Progenitor cell of endocrine pancreas (in vitro differentiated cells): Measurements from ENCODE around the gene TRNT1. TPM values are rescaled to one million over a fixed set of nuclear protein-coding genes. Genes with fewer than 3 reads are reported as not detected.
A peak's percentile ranks its signal among the peaks of the same experiment; 100 is the strongest.

Experiments used
- DNase-seq: peaks from one replicate; pipeline ENCODE4 v3.0.0; 2021; ENCODE audit warnings: low spot score; ENCODE audit not compliant: unreplicated experiment
- H3K27ac Mint-ChIP-seq: 2 replicates; pipeline ENCODE4 v1.8.0; 2021; ENCODE audit warnings: mild to moderate bottlenecking, moderate library complexity, mixed read lengths
- H3K27me3 Mint-ChIP-seq: 2 replicates; pipeline ENCODE4 v1.8.0; 2021; ENCODE audit warnings: mixed read lengths
- H3K36me3 Mint-ChIP-seq: 2 replicates; pipeline ENCODE4 v1.8.0; 2022; ENCODE audit warnings: mixed read lengths; ENCODE audit not compliant: insufficient read depth
- H3K4me1 Mint-ChIP-seq: 2 replicates; pipeline ENCODE4 v1.8.0; 2021; ENCODE audit warnings: low read depth, mixed read lengths
- H3K4me3 Mint-ChIP-seq: 2 replicates; pipeline ENCODE4 v1.8.0; 2021; ENCODE audit warnings: low read depth, mild to moderate bottlenecking, moderate library complexity, mixed read lengths
- H3K9me3 Mint-ChIP-seq: 2 replicates; pipeline ENCODE4 v1.8.0; 2021; ENCODE audit warnings: low read depth, mixed read lengths
- total RNA-seq: library from RNA; stranded (reverse); gene quantifications from 2 replicates; pipeline ENCODE4 v1.2.1, GENCODE V29; 2021
- TF ChIP-seq, protein P1 (sequence below): fragments of 200-600 bp; sonication (generic); IDR thresholded peaks from one replicate; pipeline ENCODE4 v1.5.0; 2021; ENCODE audit warnings: antibody characterized with exemption, mild to moderate bottlenecking; ENCODE audit not compliant: unreplicated experiment

The TRNT1 gene
- total RNA-seq, 1 donor from 2014 or later, result 26.5 TPM

DNA sequence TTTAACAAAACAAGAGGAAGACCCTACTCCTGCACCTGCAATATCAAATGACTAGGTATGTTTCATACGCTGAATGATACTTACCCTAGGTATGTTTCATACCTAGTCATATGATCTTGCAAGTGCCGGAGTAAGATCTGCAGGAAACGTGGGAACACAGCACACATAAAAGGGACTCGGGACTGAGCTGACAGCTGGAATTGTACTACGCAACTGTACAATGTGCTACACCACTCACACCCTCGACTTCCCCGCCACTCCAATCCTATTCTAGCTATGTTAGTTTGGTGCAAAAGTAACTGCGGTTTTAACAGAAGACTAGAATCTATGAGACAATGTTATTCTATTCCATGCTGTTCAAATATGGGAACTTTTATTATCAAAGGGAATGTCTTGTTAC, 30.7 kb downstream of the TRNT1 start:
- DNase-seq, result no peak
- H3K9me3 Mint-ChIP-seq, result no peaks in the 10 kb centered on the region
- no peak overlapping the region for H3K4me3 Mint-ChIP-seq
- H3K4me1 Mint-ChIP-seq, result no peaks in the 10 kb centered on the region
- no peaks in the 10 kb centered on the region for H3K27me3 Mint-ChIP-seq
- TF ChIP-seq, protein P1, sequence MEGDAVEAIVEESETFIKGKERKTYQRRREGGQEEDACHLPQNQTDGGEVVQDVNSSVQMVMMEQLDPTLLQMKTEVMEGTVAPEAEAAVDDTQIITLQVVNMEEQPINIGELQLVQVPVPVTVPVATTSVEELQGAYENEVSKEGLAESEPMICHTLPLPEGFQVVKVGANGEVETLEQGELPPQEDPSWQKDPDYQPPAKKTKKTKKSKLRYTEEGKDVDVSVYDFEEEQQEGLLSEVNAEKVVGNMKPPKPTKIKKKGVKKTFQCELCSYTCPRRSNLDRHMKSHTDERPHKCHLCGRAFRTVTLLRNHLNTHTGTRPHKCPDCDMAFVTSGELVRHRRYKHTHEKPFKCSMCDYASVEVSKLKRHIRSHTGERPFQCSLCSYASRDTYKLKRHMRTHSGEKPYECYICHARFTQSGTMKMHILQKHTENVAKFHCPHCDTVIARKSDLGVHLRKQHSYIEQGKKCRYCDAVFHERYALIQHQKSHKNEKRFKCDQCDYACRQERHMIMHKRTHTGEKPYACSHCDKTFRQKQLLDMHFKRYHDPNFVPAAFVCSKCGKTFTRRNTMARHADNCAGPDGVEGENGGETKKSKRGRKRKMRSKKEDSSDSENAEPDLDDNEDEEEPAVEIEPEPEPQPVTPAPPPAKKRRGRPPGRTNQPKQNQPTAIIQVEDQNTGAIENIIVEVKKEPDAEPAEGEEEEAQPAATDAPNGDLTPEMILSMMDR, result no peak
- peaks cover 16% of the 10 kb centered on the region for H3K36me3 Mint-ChIP-seq
- H3K27ac Mint-ChIP-seq, result no peak overlapping the region

DNA sequence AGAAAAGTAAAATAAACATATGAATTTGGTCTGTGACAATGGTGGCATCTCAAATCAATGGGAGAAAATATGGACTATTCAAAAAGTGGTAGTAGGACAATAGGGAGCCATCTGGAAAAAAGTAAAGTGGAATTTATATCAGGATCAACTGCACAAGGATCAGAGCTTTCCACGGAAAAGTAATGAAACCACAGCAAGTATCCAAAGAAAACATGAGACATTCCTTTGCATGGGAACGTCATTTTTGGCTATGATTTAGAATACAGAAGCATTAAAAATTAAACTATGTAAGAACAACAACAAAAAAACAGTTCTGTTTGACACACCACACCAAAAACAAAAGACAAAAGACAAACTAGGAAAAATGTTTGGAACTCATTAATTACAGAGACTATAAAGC, 34.1 kb downstream of the TRNT1 start:
- no peak overlapping the region for H3K4me3 Mint-ChIP-seq
- H3K27ac Mint-ChIP-seq, result no peak overlapping the region
- no peaks in the 10 kb centered on the region for H3K27me3 Mint-ChIP-seq
- TF ChIP-seq, protein P1, result no peak
- peaks cover 28% of the 10 kb centered on the region for H3K36me3 Mint-ChIP-seq
- no peaks in the 10 kb centered on the region for H3K4me1 Mint-ChIP-seq
- no peaks in the 10 kb centered on the region for H3K9me3 Mint-ChIP-seq
- DNase-seq, result no peak

DNA sequence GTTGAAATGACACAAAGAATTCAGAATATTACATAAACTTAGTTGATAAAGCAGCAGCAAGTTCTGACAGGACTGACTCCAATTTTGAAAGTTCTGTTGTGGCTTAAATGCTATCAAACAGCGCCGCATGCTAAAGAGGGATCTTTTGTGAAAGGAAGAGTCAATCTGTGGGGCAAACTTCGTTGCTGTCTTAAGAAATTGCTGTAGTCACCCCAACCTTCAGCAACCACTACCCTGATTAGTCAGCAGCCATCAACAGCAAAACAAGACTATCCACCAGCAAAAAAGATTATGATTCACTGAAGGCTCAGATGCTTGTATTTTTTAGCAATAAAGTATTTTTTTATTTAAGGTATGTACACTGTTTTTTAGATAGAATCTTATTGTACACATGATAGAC, 38.5 kb downstream of the TRNT1 start:
- H3K27me3 Mint-ChIP-seq, result no peaks in the 10 kb centered on the region
- DNase-seq, result no peak
- no peak overlapping the region for H3K4me3 Mint-ChIP-seq
- no peaks in the 10 kb centered on the region for H3K9me3 Mint-ChIP-seq
- no peak overlapping the region for H3K27ac Mint-ChIP-seq
- TF ChIP-seq, protein P1, result no peak
- no peaks in the 10 kb centered on the region for H3K4me1 Mint-ChIP-seq
- H3K36me3 Mint-ChIP-seq, result peaks cover 35% of the 10 kb centered on the region

DNA sequence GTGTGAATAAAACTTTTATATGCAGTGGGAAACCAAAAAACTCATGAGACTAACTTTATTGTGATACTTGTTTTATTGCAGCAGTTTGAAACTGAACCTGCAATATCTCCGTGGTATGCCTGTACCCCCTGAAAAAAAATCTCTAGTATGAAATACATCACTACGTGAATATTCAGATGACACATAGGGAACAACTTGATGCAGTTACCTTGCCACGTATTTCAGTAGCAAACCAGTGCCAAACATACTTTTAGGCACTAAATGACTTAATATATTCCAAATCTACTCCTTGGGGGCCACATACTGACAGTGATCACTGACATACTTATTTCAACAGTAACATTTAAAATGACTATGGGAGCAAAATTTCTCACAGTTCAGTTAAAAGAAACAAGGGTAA, 38.9 kb downstream of the TRNT1 start:
- DNase-seq, result no peak
- no peaks in the 10 kb centered on the region for H3K4me1 Mint-ChIP-seq
- TF ChIP-seq, protein P1, result no peak
- H3K27me3 Mint-ChIP-seq, result no peaks in the 10 kb centered on the region
- no peak overlapping the region for H3K4me3 Mint-ChIP-seq
- H3K36me3 Mint-ChIP-seq, result peaks cover 35% of the 10 kb centered on the region
- no peak overlapping the region for H3K27ac Mint-ChIP-seq
- H3K9me3 Mint-ChIP-seq, result no peaks in the 10 kb centered on the region

DNA sequence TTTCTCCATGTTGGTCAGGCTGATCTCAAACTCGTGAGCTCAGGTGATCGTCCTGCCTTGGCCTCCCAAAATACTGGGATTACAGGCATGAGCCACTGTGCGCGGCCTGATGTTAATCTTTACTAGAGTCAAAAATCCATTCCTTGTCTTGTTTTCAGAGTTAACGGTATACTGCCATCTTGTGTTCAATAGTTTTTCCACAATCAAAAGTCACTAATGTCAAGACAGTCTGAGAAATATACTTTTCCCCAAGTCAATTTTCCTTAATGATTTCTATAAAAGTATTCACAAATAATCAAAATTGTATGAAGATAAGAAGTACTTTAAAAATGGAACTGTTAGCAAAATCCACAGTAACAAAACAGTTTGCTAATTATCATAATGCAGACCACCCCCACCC, 44.3 kb downstream of the TRNT1 start:
- H3K4me1 Mint-ChIP-seq, result no peaks in the 10 kb centered on the region
- no peak overlapping the region for H3K4me3 Mint-ChIP-seq
- DNase-seq, result no peak
- H3K27ac Mint-ChIP-seq, result peak overlapping the region; percentile 67
- TF ChIP-seq, protein P1, result peak; percentile 63
- no peaks in the 10 kb centered on the region for H3K27me3 Mint-ChIP-seq
- H3K9me3 Mint-ChIP-seq, result no peaks in the 10 kb centered on the region
- peaks cover 25% of the 10 kb centered on the region for H3K36me3 Mint-ChIP-seq
